GM19324 (cell line): Measurements from ENCODE around the gene ADM.
A peak's percentile ranks its signal among the peaks of the same experiment; 100 is the strongest.

Source experiments
- ATAC-seq: cut with Tn5 transposase; IDR thresholded peaks from one replicate; pipeline ENCODE4 v1.9.1; 2021; ENCODE audit warnings: mild to moderate bottlenecking, moderate library complexity; ENCODE audit not compliant: unreplicated experiment, low FRiP score

ADM gene

GRCh38 chr11:10288881-10289764 is 15.8 kb upstream of the ADM start:
- ATAC-seq, result no peak

GRCh38 chr11:10289765-10290380 is 15.0 kb upstream of the ADM start:
- ATAC-seq, result no peak

GRCh38 chr11:10291801-10292638 is 12.9 kb upstream of the ADM start:
- ATAC-seq, result no peak

- ATAC-seq, result peak; percentile 65
These were observed 11.2 kb upstream of the ADM start, which contains the start of gene SBF2 for GRCh38 chr11:10293423-10294289. SBF2 (minus strand) TSS chr11:10294219; CDS start chr11:10294069, 150 bp downstream.

GRCh38 chr11:10294290-10294953 is 10.5 kb upstream of the ADM start:
- no peak for ATAC-seq

- no peak for ATAC-seq
These were observed 9.6 kb upstream of the ADM start for GRCh38 chr11:10295064-10295901.

GRCh38 chr11:10298342-10298741 is 6.5 kb upstream of the ADM start:
- peak; percentile 56 for ATAC-seq

GRCh38 chr11:10301656-10302358 is 3.1 kb upstream of the ADM start:
- ATAC-seq, result no peak

- no peak for ATAC-seq
These were observed 2.5 kb upstream of the ADM start for GRCh38 chr11:10302359-10302743.

GRCh38 chr11:10302744-10303557 is 1.9 kb upstream of the ADM start:
- peak; percentile 46 for ATAC-seq

GRCh38 chr11:10303558-10304363 is 1.1 kb upstream of the ADM start:
- ATAC-seq, result no peak

GRCh38 chr11:10305262-10305963 is 540 bp downstream of the ADM start:
- no peak for ATAC-seq

GRCh38 chr11:10305964-10306918 is 1.4 kb downstream of the ADM start:
- no peak for ATAC-seq

GRCh38 chr11:10307022-10307399 is 2.1 kb downstream of the ADM start:
- ATAC-seq, result no peak
